NCI-H1092 (cell line): ENCODE results near the gene ARSJ.
"Not testable (repeated sequence)": the region's sequence is repeated elsewhere in the genome, so short reads cannot be mapped to it uniquely, and the experiment has no call there.

Experiments
- DNase-seq: peaks from one replicate; lab custom pipeline; 2025; lab: John Stamatoyannopoulos, UW

Gene ARSJ

DNA sequence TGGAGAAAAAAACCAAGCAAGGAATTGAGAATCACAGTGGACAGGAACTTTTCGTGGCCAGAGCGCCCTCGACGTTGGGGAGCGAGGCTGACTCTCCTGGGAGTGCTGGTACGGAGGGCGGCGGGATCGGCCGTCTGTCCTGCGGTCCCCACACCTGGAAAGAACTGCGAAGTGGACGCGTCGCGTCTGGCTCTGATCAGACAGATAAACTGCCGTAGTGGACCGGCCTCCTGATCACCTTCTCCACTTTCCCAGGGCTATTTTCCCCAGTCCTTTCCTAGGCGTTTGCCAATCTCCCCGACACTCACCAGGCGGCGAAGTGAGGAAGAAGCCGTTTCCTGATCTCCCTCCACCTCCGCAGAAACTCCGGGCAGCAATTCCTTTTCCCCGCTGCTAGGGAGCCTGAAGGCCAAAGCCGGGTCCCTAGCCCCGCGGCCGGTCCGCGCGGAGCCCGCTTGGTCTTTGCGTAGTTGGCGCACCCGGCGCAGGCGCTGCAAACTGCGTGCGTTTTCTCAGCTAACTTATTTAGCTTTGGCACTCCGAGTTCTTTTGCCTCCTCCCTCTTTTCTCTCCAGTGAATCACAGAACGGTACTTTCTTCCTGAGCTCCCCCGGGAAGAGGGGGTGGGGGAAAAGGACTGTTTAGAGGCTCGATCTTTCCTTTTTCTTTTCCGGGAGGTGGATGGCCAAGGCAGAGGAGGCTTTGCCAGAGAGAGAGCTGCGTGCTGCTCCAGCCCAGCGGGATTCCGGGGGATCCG lies at the start of gene ARSJ:
Gene ARSJ, minus strand, starts transcription at position 500 of the 757 bp plus-strand sequence. CDS start 813 bp downstream, outside the sequence.
- peak; percentile 20 for DNase-seq

GRCh38 chr4:114028071-114028470 lies 48.6 kb upstream of the ARSJ start:
- no peak for DNase-seq

DNA sequence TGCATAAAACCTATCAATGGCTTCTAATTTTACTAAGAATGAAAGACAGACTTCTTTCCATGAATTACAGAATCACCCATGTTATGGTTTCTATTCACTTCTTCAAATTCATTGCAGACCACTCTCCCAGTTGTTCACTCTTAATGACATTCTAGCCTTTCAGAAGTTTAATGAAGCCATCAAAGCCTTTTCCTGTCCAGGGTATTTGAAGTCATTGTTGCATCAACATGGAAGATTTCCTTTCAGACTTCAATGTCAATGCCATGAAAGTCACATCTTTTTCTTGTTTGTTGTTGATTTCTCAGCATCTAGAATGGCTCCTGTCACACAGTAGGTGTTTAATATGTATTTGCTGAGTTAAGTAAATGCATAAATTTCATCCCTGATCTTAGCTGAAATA lies 48.1 kb upstream of the ARSJ start:
- no peak for DNase-seq

- DNase-seq, result no peak
Observed at GRCh38 chr4:114026447-114026846, 47.0 kb upstream of the ARSJ start.

GRCh38 chr4:114025176-114025777 lies 45.8 kb upstream of the ARSJ start:
- no peak for DNase-seq

DNA sequence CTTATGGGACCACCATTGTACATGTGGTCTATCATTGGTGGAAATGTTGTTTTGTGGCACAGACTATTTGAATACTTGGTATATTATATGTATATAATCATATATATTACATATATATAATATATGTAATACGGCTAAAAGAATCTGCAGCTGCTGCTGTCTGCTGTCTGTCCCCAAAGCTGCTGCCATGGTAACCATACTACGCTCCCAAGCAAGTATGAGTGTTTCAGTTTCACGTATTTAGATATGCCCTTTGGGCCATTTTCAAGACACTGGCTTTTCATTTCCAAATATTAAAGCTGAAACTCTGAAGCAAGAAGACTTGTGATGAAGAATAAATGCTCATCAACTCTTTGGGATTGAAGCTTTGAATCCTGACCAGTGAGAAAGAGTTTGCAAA lies 42.0 kb upstream of the ARSJ start:
- DNase-seq, result no peak

DNA sequence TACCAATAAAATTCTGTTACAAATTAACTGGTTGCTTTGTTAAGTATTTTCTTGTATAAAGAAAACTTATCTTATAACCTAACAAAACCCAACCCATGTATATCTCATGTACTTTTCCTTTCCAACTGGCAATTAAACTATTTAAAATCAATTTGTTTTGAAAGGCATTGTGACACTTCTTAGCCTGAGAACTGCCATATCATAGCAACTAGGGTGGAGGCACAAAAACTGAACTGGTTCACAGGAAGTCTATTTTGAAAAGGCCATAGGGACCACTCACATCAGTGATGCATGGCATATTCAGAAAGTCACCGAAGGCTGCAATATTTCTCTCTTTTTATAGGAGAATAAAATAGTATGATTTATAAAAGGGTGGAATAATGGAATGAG lies 40.5 kb upstream of the ARSJ start:
- DNase-seq, result no peak

- no peak for DNase-seq
Observed at GRCh38 chr4:114019276-114019968, 40.0 kb upstream of the ARSJ start.

GRCh38 chr4:114017120-114017917 lies 37.9 kb upstream of the ARSJ start:
- DNase-seq, result no peak

DNA sequence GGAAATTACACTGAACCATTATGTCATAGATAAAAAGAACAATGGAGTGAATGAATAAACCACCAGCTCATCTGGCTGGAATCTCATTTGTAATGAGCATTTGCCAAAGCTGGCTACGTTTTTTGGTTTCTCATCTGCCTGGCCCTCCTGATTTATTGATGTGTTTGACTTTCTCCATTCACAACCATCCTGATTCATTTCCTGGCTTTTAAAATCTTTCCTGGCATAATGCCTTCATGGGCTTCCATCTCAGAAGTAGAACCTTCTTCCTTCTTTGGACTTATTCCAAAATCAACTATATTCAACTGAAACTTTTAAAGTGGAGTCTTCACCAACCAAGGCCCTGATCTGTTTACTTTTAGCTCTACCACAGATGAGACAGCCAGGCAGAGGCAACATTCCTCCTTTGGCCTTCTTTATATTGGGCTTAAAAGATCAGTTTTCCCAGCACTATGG lies 36.0 kb upstream of the ARSJ start:
- DNase-seq, result no peak

DNA sequence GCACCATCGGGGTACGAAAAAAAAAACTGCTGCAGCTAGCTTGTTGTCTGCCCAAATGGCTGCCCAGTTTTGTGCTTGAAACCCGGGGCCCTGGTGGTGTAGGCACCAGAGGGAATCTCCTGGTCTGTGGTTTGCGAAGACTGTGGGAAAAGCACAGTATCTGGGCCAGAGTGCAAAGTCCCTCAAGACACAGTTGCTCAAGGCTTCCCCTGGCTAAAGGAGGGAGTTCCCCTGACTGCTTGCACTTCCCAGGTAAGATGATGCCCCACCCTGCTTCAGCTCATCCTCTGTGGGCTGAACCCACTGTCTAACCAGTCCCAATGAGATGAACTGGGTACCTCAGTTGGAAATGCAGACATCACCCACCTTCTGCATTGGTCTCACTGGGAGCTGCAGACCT lies 33.8 kb upstream of the ARSJ start:
- not testable (repeated sequence) for DNase-seq

DNA sequence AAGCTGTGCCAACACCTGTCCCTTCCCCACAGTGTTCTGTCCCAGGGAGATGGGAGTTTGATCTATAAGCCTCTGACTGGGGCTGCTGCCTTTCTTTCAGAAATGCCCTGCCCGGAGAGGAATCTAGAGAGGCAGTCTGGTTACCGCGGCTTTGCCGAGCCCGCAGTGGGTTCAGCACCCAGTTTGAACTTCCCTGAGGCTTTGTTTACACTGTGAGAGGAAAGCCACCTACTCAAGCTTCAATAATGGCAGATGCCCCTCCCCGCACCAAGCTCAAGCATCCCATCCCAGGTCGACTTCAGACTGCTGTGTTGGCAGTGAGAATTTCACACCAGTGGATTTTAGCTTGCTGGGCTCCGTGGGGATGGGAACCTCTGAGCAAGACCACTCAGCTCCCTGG lies 33.3 kb upstream of the ARSJ start:
- no peak for DNase-seq

GRCh38 chr4:114005569-114006442 lies 26.4 kb upstream of the ARSJ start:
- no peak for DNase-seq

GRCh38 chr4:114004483-114005226 lies 25.2 kb upstream of the ARSJ start:
- DNase-seq, result not testable (repeated sequence)

DNA sequence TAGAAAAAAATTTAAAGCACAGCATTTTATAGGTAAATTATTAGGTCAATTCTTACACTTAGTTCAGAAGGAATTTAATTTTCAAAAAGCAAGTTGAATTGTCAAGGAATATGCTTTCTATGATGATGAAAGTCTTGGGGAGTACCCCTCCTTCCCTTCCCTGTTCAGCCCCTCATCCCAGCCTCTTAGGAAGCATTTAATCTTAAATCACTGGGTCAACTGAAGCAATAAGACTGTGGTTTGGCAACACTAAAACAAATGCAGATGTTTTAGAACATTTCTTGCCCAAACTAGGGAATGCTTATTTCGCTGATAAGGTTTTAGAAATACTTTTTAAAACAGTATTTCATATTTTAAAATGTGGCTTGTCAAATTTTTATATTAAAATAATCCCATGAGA lies 19.1 kb upstream of the ARSJ start:
- DNase-seq, result no peak

DNA sequence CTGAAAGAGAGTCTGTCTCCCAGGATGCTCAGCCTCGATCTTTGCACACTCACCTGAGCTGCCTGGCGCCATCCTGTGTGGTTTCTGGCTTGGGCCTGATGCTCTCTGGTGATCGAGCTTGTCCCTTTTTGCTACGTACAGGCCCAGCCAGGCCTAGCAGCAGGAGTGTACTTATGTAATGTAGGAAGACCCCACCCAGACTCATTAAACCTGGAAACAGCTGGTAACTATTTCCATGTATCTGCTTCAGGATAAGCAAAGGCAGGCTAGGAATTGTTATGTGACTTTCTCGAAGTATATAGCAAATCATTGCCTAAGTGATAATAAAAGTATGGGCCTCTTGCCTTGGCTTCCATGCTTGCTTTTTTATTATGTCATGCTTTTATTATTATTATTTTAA lies 18.6 kb upstream of the ARSJ start:
- no peak for DNase-seq

- DNase-seq, result no peak
Observed at GRCh38 chr4:113997206-113997605, 17.8 kb upstream of the ARSJ start.

DNA sequence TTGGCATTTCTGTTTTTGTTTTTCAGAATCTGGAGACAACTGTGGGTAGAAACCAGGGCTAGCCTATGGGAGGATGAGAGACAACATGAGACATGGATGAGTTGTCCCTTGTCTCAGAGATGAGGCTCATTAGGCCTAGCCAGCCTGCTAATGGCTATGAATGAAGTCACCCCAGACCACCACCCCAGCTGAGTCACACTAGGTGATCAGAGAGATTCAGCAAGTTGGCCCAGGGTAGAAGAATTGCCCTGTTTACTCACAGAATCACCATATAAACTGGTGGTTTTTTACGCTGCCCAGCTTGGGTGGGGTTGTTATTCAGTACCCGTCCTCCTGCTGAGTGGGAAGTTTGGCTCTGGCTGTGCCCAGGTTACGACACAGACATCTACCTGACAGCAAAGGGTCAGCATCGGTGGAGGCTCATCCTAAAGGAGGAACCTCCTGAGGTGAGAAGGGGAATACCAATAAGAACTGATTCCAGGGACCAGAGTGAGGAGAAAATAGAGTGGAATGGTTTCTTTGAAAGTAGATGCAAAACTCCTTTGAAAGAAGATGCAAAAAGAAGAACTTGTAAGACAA lies 17.2 kb upstream of the ARSJ start:
- DNase-seq, result no peak

DNA sequence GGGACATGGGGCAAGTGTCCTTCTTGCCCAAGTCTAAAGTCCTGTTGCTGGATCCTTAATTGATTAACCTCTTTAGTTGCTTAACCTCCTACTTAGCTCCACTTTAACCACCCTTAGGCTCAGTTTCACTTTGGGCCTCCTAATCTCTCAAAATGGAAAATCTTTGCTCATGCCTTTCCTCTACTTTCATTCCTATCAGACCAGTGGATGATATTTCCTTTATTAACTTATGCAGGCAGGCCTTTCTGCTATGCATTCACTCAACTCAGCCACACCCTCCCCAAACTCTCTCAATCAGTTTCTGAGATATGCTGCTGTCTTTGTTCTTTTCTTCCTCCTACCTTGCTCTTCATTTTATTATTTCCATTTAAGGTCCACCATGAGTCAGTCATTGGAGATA lies 14.4 kb upstream of the ARSJ start:
- DNase-seq, result no peak

GRCh38 chr4:113990886-113991285 lies 11.4 kb upstream of the ARSJ start:
- DNase-seq, result no peak
